Measurements from ENCODE around the gene HJURP.

The HJURP gene

DNA sequence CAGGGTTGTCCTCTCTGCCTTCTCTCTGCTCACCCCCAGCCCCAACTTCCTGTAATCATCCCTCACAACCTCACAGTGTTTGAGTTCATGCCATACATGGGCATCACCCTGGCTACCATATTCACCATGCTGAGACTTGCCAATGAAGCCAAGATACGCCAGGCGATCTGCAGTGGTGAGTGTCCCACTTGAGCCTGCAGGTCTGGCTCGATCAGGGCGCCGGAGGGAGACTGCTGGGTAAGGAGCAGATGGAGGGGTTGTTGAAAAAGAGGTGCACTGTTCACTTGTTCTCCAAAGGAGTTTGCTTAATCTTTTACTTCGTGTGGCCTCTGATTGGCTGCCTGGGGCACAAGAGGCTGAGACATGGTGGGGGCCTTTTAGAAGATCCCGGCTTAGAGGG lies 61.6 kb downstream of the HJURP start:
- no peak for DNase-seq (ENCODE audit: low read depth)

DNA sequence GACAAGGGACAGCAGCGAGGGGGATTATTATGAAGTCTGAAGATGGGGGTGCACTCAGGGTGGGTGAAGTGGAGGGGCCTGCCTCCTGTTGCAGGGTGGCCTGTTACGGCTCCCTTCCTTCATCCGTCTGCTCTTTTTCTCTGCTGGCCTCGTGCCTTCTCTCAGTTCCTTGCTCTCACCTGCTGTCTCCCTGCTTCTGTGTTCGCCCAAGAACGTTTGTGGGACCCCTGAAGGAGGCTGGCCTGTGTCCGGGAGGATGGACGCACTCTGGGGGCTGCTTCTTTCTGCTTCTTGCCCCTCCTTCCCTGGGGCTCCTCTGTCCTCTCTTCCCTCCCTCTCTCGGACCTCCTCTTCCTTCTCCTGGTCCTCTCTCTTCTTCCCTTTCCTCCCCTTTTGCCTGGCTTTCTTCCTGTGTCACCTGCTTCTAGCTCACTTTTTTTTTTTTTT lies 62.4 kb downstream of the HJURP start:
- no peak for DNase-seq (ENCODE audit: low read depth)

GRCh38 chr2:233791151-233791882 lies 63.0 kb downstream of the HJURP start:
- DNase-seq (ENCODE audit: low read depth) = no peak

DNA sequence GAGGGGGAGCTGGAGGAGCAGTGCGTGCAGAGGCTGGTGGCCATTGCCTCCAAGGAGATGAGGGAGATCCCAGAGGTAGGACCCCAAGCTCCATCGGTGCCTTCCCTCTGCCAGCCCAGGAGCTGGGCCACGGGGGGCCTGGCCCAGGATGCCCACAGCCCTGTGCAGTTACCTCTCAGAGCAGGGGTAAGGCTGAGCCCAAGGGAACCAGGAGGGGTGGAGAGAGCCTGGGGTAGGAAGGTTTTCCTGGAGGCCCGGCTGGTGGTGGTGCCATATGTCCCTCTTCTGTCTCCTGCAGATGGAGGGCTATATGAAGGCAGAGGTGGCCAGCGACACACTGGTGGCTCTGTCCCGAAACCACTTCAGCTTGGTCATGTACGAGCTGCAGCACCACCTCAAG lies 64.8 kb downstream of the HJURP start:
- no peak for DNase-seq (ENCODE audit: low read depth)

Data from non-pigmented ciliary epithelial cell (primary cell).